HepG2 (cell line): ENCODE data around the gene RTEL1. TPM values are rescaled to one million over a fixed set of nuclear protein-coding genes. Genes with fewer than 3 reads are reported as not detected.
A peak's percentile ranks its signal among the peaks of the same experiment; 100 is the strongest.

ENCODE experiments used
- HMGXB4 ChIP-seq, 2 experiments: sonication (generic) in 1 of 2; formaldehyde crosslinking in 1 of 2; IDR thresholded peaks; 2 replicates each; pipeline versions ENCODE4 v1.4.0 to v1.6.1; 2018 to 2020; ENCODE audit warnings: missing genetic modification reagents in 2 of 2, borderline replicate concordance in 1 of 2, low read depth in 1 of 2, mild to moderate bottlenecking in 1 of 2, missing biosample characterization in 1 of 2
- HOXA7 ChIP-seq: sonication (generic); formaldehyde crosslinking; IDR thresholded peaks from 2 replicates; pipeline ENCODE4 v1.8.1; 2022; ENCODE audit warnings: mild to moderate bottlenecking, missing genetic modification reagents, moderate library complexity
- MIXL1 ChIP-seq: IDR thresholded peaks from 2 replicates; pipeline ENCODE4 v1.6.1; 2016
- MLXIP ChIP-seq: sonication (generic); formaldehyde crosslinking; IDR thresholded peaks from 2 replicates; pipeline ENCODE4 v1.9.0; 2021; ENCODE audit warnings: missing genetic modification reagents, borderline replicate concordance
- PHF8 ChIP-seq: sonication (generic); formaldehyde crosslinking; IDR thresholded peaks from 2 replicates; pipeline ENCODE4 v1.5.0; 2020; ENCODE audit warnings: missing genetic modification reagents
- POLR2AphosphoS5 ChIP-seq: IDR thresholded peaks from 2 replicates; pipeline ENCODE4 v1.6.1; 2012; ENCODE audit warnings: low read depth, low read length
- RBM22 ChIP-seq: fragments of 200-400 bp; formaldehyde crosslinking; optimal IDR thresholded peaks from 2 replicates; pipeline ENCODE3; 2017; ENCODE audit warnings: mild to moderate bottlenecking, low read length, moderate library complexity
- SAP130 ChIP-seq: IDR thresholded peaks from 2 replicates; pipeline ENCODE4 v1.6.1; 2016; ENCODE audit warnings: low read depth
- SIN3A ChIP-seq: IDR thresholded peaks from 2 replicates; pipeline ENCODE4 v1.6.1; 2011; ENCODE audit warnings: low read depth, mild to moderate bottlenecking, control low read depth, low read length, borderline replicate concordance
- SP1 ChIP-seq, 2 experiments: fragments of 450-650 bp in 1 of 2; sonication (generic) in 1 of 2; formaldehyde crosslinking in 1 of 2; IDR thresholded peaks; 2 replicates each; pipeline versions ENCODE4 v1.4.0 to v1.6.1; 2016 to 2020; ENCODE audit warnings: missing genetic modification reagents in 1 of 2
- ZBTB49 ChIP-seq: sonication (generic); formaldehyde crosslinking; IDR thresholded peaks from 2 replicates; pipeline ENCODE4 v1.4.0; 2020; ENCODE audit warnings: missing genetic modification reagents, borderline replicate concordance
- ZFP41 ChIP-seq: sonication (generic); formaldehyde crosslinking; IDR thresholded peaks from 2 replicates; pipeline ENCODE4 v1.4.0; 2020; ENCODE audit warnings: mild to moderate bottlenecking, missing genetic modification reagents, borderline replicate concordance
- ZFP62 ChIP-seq: sonication (generic); formaldehyde crosslinking; IDR thresholded peaks from 2 replicates; pipeline ENCODE4 v1.4.0; 2020; ENCODE audit warnings: missing genetic modification reagents
- ZFYVE20 ChIP-seq: sonication (generic); formaldehyde crosslinking; IDR thresholded peaks from 2 replicates; pipeline ENCODE4 v1.8.0; 2023; ENCODE audit warnings: low read depth, mild to moderate bottlenecking, moderate library complexity, missing genetic modification reagents, borderline replicate concordance
- ZMYM2 ChIP-seq: sonication (generic); formaldehyde crosslinking; IDR thresholded peaks from 2 replicates; pipeline ENCODE4 v1.8.0; 2022; ENCODE audit warnings: mild to moderate bottlenecking, missing genetic modification reagents
- ZNF143 ChIP-seq: sonication (generic); formaldehyde crosslinking; IDR thresholded peaks from 2 replicates; pipeline ENCODE4 v1.4.0; 2020; ENCODE audit warnings: missing genetic modification reagents
- ZNF546 ChIP-seq: sonication (generic); formaldehyde crosslinking; conservative IDR thresholded peaks from 2 replicates; pipeline ENCODE4 v1.8.1; 2023; ENCODE audit warnings: mild to moderate bottlenecking, missing genetic modification reagents
- ZNF597 ChIP-seq: sonication (generic); formaldehyde crosslinking; IDR thresholded peaks from 2 replicates; pipeline ENCODE4 v1.5.0; 2020; ENCODE audit warnings: missing genetic modification reagents
- ZNF746 ChIP-seq: sonication (generic); formaldehyde crosslinking; IDR thresholded peaks from 2 replicates; pipeline ENCODE4 v1.8.0; 2022; ENCODE audit warnings: mild to moderate bottlenecking, missing genetic modification reagents
- polyA plus RNA-seq, 8 experiments: library from polyadenylated mRNA; depleted of rRNA in 3 of 8; stranded (reverse) in 7 of 8; unstranded in 1 of 8; fragments of >200 nt; fragmentation: Illumina TruSeq in 4 of 8; extraction: Trizol in 4 of 8; gene quantifications; 2 replicates each; pipeline versions ENCODE4 v1.2.1 to v1.2.3, GENCODE V29; 2011 to 2016; ENCODE audit warnings: low read depth in 4 of 8, missing spikeins in 1 of 8, mixed read lengths in 1 of 8; ENCODE audit not compliant: insufficient read depth in 1 of 8
- total RNA-seq, 5 experiments: library from RNA; depleted of rRNA; stranded (reverse); fragments of >200 nt; fragmentation: Illumina TruSeq; extraction: Trizol; gene quantifications; 2 replicates each; pipeline ENCODE4 v1.2.3, GENCODE V29; 2016; ENCODE audit warnings: low read depth in 1 of 5
- TF ChIP-seq, protein P1 (sequence below): sonication (generic); formaldehyde crosslinking; IDR thresholded peaks from 2 replicates; pipeline ENCODE4 v1.4.0; 2020; ENCODE audit warnings: missing genetic modification reagents

The RTEL1 gene
- total and polyA plus RNA-seq, 2 of the 13 experiments (the other 11 are each of a cell fraction or from before 2014, with no cell fraction given), result 21.8 to 36.4 TPM

- TF ChIP-seq PHF8 (CRISPR knock-in tag) (peak; percentile 7; the same call in 1 of the 2 replicates), ZFP41 (no peak), ZMYM2 (CRISPR knock-in tag) (no peak), ZFP62 (CRISPR knock-in tag) (0 out of 2 replicates have a peak, but pooled peaks have one; percentile 53), HOXA7 (no peak), POLR2AphosphoS5 (no peak), MLXIP (no peak), ZBTB49 (no peak), SIN3A (no peak), ZNF546 (CRISPR knock-in tag) (0 out of 2 replicates have a peak, but pooled peaks have one; percentile 5), RBM22 (peak; percentile 11), SAP130 (no peak), SP1 (IDR thresholded peaks at IDR 0.05) (no peak), SP1 (CRISPR knock-in tag; IDR thresholded peaks at IDR 0.05) (no peak), ZNF597 (CRISPR knock-in tag) (no peak), HMGXB4 (CRISPR knock-in tag; IDR thresholded peaks at IDR 0.05; ENCODE audit: borderline replicate concordance in 1 of 2, low read depth in 1 of 2) (peak in 1 of 2 experiments; percentile 82; a peak in 2 of 4 replicates), ZFYVE20 (CRISPR knock-in tag) (no peak), MIXL1 (CRISPR knock-in tag) (no peak), ZNF143 (CRISPR knock-in tag) (no peak; the same call in 1 of the 2 replicates), ZNF746 (no peak)
- TF ChIP-seq, protein P1, sequence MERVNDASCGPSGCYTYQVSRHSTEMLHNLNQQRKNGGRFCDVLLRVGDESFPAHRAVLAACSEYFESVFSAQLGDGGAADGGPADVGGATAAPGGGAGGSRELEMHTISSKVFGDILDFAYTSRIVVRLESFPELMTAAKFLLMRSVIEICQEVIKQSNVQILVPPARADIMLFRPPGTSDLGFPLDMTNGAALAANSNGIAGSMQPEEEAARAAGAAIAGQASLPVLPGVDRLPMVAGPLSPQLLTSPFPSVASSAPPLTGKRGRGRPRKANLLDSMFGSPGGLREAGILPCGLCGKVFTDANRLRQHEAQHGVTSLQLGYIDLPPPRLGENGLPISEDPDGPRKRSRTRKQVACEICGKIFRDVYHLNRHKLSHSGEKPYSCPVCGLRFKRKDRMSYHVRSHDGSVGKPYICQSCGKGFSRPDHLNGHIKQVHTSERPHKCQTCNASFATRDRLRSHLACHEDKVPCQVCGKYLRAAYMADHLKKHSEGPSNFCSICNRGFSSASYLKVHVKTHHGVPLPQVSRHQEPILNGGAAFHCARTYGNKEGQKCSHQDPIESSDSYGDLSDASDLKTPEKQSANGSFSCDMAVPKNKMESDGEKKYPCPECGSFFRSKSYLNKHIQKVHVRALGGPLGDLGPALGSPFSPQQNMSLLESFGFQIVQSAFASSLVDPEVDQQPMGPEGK, result peak; percentile 25; the same call in 1 of the 2 replicates
Observed at GRCh38 chr20:63738687-63739129, 80.6 kb downstream of the RTEL1 start (continued).
